Mucosa of rectum (tissue), 2 donors: ENCODE data around the gene TAF8.
A peak's percentile ranks its signal among the peaks of the same experiment; 100 is the strongest.
"Not testable (repeated sequence)": the region's sequence is repeated elsewhere in the genome, so short reads cannot be mapped to it uniquely, and the experiment has no call there.

ENCODE experiments used
- H3K27ac ChIP-seq, 2 donors: one replicate each; pipeline ENCODE4 v1.7.0; 2013; ENCODE audit warnings: inconsistent platforms in 2 of 2, low read depth in 2 of 2, low read length in 2 of 2
- H3K27me3 ChIP-seq, 2 donors: one replicate each; pipeline ENCODE4 v1.7.0; 2013; ENCODE audit warnings: low read length in 2 of 2; ENCODE audit not compliant: control insufficient read depth in 2 of 2, insufficient read depth in 2 of 2
- H3K36me3 ChIP-seq, 2 donors: one replicate each; pipeline ENCODE4 v1.7.0; 2013; ENCODE audit warnings: low read length in 2 of 2; ENCODE audit not compliant: control insufficient read depth in 2 of 2, insufficient read depth in 2 of 2
- H3K4me1 ChIP-seq, 2 donors: one replicate each; pipeline ENCODE4 v1.7.0; 2013; ENCODE audit warnings: low read length in 2 of 2, mild to moderate bottlenecking in 1 of 2; ENCODE audit not compliant: control insufficient read depth in 2 of 2, insufficient read depth in 2 of 2
- H3K4me3 ChIP-seq, 2 donors: one replicate each; pipeline ENCODE4 v1.7.0; 2013; ENCODE audit warnings: low read length in 2 of 2
- H3K9ac ChIP-seq, 2 donors: one replicate each; pipeline ENCODE4 v1.7.0; 2013; ENCODE audit warnings: low read length in 2 of 2, low read depth in 1 of 2, mild to moderate bottlenecking in 1 of 2
- H3K9me3 ChIP-seq, 2 donors: one replicate each; pipeline ENCODE4 v1.7.0; 2013; ENCODE audit warnings: low read length in 2 of 2; ENCODE audit not compliant: control insufficient read depth in 2 of 2
- donor health status: healthy.
- donor health status: Normal muscosa, but diverticular disease.

Gene TAF8, protein sequence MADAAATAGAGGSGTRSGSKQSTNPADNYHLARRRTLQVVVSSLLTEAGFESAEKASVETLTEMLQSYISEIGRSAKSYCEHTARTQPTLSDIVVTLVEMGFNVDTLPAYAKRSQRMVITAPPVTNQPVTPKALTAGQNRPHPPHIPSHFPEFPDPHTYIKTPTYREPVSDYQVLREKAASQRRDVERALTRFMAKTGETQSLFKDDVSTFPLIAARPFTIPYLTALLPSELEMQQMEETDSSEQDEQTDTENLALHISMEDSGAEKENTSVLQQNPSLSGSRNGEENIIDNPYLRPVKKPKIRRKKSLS

DNA sequence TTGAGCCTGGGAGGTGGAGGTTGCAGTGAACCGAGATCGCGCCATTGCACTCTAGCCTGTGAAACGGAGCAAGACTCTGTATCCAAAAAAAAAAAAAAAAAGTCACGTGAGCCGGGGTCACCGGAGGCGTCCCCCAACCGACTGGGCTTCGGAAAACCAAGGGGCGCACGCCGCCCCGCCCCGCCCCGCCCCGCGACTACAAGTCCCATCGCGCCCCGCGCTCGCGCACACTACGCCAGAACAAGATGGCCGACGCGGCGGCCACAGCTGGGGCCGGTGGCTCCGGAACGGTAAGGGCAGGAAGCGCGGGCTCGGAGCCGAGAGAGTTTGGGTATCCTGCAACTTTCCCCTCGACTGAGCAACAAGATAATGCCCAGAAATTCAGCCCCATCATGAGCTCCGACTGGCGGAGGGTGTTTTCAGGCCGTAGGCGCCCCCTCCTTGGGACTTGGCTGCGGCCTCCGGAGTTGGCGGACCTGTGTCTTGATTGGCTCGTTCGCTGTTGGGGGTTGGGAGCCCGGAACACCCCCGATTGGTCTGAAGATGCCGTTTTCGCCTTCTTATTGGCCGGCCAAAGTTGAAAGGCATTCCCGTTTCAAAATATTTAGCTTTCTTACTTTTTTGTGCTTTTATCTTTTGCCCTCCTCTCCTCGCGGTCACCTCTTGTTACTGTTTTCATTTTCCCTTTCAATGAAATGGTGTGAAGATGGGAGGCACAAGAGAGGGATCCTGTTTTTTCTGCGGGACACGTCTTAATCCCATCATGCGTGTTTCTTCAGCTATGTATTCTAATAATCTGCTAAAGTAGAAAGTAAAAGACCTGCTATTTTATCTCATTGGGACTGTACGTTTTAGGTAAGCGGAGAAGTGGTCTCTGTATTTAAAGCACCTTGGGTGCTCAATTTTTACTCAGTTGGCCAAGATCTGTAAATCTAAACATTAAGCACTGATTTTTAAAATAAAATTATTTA, at the start of gene TAF8:
TSS of gene TAF8 (plus strand) at position 228 of the 971 bp plus-strand sequence. CDS start at position 246, 18 bp downstream.
- H3K4me3 ChIP-seq = peak within 1 kb of the TSS; percentile 93 to 97
- peak within 1 kb of the TSS; percentile 91 to 93 for H3K27ac ChIP-seq
- no peaks in the 10 kb centered on the region for H3K27me3 ChIP-seq
- peaks cover 30 to 35% of the 10 kb centered on the region in 2 donors for H3K4me1 ChIP-seq
- H3K9ac ChIP-seq = peak within 1 kb of the TSS; percentile 85 to 93
- H3K9me3 ChIP-seq = no peaks in the 10 kb centered on the region
- H3K36me3 ChIP-seq = peaks cover 7 to 14% of the 10 kb centered on the region in 2 donors

DNA sequence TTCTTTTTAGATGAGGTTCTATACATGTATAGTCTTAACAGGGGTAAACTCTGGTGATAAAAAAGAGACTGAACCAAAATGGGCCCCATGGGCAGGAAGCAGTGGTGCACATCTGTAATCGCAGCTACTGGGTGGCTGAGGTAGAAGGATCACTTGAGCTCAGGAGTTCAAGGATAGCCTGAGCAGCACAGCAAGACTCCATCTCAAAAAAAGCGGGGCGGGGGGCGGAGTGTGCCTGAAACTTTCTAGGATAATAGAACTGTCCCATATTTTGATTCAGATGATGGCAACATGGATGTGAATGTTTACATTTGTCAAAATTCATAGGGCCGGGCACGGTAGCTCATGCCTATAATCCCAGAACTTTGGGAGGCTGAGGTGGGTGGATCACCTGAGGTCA, 48.8 kb upstream of the TAF8 start:
- Histone ChIP-seq H3K36me3 (no peaks in the 10 kb centered on the region), H3K4me3 (no peak overlapping the region), H3K27me3 (no peaks in the 10 kb centered on the region), H3K27ac (no peak overlapping the region), H3K4me1 (peaks cover 0 to 3% of the 10 kb centered on the region in 2 donors), H3K9me3 (no peaks in the 10 kb centered on the region), H3K9ac (no peak overlapping the region)

DNA sequence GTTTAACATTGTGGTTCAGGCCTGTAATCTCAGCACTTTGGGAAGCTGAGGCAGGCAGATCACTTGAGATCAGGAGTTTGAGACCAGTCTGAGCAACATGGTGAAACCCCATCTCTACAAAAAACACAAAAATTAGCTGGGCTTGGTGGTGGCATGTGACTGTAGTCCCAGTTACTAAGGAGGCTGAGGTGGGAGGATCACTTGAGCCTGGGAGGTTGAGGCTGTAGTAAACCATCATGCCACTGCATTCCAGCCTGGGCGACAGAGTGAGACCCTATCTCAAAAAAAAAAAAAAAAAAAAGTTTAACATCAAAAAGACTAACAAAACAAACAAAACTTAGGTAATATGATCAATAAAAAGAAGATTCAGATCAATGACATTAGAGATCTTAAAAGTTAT, 46.7 kb upstream of the TAF8 start:
- H3K27me3 ChIP-seq, H3K4me1 ChIP-seq, H3K9ac ChIP-seq, H3K9me3 ChIP-seq, H3K36me3 ChIP-seq, H3K4me3 ChIP-seq, H3K27ac ChIP-seq: not testable (repeated sequence)

DNA sequence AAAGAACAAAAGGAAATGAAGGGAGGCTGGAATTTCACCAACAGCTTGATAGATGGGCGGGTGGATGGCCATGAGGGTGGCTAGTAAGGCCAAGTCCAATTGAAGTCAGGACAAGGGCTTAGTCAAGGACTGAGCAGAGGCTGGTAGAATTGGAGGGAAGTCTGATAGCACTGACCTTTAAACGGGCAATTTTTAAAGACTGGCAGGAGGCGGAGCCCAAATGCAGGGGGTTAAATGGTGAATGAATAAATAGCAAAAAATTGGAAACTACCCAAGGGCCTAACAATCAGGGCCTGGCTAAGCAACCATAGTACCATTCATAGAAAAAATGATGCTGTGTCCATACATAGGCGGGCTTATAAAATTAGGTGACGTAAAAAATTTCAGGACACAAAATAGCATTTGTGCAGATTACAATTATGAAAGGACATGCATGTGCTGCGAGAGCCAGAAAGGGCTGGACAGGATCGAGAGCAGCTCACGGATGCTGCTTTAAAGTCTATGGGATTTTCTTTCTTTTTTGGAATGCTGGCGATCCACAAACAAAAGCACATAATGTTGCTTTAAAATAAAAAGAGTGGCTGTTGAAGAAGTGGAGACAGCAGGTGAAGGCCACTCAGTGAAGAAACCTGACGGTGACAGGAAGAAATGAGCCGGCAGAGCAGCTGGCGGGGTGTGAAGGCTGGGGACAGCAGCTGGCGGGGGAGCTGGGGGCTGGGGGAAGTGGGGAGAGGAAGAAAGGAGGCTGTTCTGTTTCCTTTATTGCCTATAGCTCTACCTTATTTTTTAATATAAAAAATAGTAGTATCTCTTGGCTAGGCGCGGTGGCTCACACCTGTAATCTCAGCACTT, 42.8 kb upstream of the TAF8 start:
- Histone ChIP-seq H3K9ac (no peak overlapping the region), H3K4me1 (peaks cover 0 to 7% of the 10 kb centered on the region in 2 donors), H3K27me3 (no peaks in the 10 kb centered on the region), H3K36me3 (no peaks in the 10 kb centered on the region), H3K9me3 (no peaks in the 10 kb centered on the region), H3K27ac (no peak overlapping the region), H3K4me3 (no peak overlapping the region)

DNA sequence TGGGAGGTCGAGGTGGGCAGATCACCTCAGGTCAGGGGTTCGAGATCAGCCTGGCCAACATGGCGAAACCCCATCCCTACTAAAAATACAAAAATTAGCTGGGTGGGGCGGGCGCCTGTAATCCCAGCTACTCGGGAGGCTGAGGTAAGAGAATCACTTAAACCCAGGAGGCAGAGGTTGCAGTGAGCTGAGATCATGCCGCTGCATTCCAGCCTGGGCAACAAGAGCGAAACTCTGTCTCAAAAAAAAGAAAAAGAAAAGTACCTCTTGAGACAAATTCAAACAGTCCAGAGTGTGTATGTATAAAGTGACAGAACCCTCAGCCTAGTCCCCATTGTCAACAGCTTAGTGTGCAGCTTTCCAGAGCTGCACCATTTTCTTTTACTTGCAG, 42.2 kb upstream of the TAF8 start:
- H3K27me3 ChIP-seq, H3K4me3 ChIP-seq, H3K36me3 ChIP-seq, H3K9me3 ChIP-seq, H3K27ac ChIP-seq, H3K9ac ChIP-seq, H3K4me1 ChIP-seq: not testable (repeated sequence)

DNA sequence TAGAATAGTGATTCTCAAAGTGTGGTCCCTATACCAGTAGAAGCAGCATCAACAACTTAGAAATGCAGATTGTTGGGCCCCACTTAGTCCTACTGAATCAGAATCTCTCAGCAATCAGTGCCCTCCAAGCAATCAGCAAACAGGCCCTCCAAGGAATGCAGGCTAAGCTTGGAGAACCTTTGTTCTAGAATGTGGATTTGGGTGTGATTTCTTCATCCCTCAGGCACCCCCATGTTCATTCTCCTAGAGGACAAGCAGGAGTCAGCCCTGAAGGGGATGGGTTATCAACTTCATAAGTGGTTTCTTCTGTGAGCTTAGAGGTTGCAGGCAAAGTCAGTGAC, 40.5 kb upstream of the TAF8 start:
- no peaks in the 10 kb centered on the region for H3K9me3 ChIP-seq
- H3K36me3 ChIP-seq = no peaks in the 10 kb centered on the region
- H3K27ac ChIP-seq = no peak overlapping the region
- no peak overlapping the region for H3K4me3 ChIP-seq
- no peak overlapping the region for H3K9ac ChIP-seq
- H3K27me3 ChIP-seq = no peaks in the 10 kb centered on the region
- H3K4me1 ChIP-seq = peaks cover 0 to 7% of the 10 kb centered on the region in 2 donors

DNA sequence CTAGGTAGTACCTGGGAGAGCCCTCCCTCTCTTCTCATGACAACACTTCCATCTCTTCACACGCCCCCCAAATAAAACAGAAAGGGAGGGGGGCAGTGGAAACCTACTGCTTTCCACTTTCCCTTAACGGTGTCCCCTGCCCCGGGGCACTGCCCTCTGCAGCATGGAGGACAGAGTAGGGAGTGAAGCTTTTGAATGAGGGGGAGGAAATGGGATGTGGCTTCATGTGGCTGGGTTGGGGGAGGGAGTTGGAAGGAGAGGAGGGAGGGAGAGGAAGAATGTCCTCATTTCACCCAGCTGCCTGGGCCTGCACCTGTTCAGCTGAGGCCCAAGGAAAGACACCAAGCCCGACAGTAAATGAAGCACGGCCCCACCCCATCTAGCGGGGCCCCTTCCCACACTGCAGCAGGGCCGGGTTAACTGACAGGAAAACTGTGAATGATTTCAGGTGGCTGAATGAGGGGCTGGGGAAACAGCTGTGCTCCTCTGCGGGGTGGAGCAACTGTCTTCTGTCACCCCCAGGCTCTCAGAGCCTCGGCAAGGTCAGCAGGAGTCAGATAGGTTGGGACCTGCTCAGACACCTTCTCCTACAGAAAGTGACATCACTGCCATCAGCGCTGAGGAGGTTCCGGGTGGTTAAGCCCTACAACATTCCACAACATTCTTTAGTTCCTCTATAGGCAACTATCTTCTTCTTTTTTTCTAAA, 40.0 kb upstream of the TAF8 start:
- Histone ChIP-seq H3K27ac (peak overlapping the region in 1 of 2 donors; percentile 32), H3K4me1 (peaks cover 0 to 7% of the 10 kb centered on the region in 2 donors), H3K4me3 (no peak overlapping the region), H3K9me3 (no peaks in the 10 kb centered on the region), H3K9ac (no peak overlapping the region), H3K36me3 (no peaks in the 10 kb centered on the region), H3K27me3 (no peaks in the 10 kb centered on the region)

DNA sequence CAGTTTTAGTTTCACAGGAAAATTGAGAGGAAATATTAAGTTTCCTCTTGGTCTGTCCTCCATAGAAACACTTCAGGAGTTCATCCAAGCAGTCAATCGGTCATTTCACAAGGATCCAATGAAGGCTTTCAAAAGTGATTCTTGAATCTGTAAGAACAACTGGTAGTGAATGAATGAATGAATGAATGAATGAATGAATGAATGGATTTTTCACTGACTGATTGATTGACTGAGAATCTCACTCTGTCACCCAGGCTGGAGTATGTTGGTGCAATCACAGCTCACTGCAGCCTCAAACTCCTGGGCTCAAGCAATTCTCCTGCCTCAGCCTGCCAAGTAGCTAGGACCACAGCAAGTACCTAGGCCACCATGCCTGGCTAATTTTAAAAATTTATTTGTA, 39.4 kb upstream of the TAF8 start:
- no peak overlapping the region for H3K27ac ChIP-seq
- no peaks in the 10 kb centered on the region for H3K36me3 ChIP-seq
- H3K9ac ChIP-seq = no peak overlapping the region
- no peak overlapping the region for H3K4me3 ChIP-seq
- no peaks in the 10 kb centered on the region for H3K9me3 ChIP-seq
- peaks cover 0 to 7% of the 10 kb centered on the region in 2 donors for H3K4me1 ChIP-seq
- H3K27me3 ChIP-seq = no peaks in the 10 kb centered on the region

DNA sequence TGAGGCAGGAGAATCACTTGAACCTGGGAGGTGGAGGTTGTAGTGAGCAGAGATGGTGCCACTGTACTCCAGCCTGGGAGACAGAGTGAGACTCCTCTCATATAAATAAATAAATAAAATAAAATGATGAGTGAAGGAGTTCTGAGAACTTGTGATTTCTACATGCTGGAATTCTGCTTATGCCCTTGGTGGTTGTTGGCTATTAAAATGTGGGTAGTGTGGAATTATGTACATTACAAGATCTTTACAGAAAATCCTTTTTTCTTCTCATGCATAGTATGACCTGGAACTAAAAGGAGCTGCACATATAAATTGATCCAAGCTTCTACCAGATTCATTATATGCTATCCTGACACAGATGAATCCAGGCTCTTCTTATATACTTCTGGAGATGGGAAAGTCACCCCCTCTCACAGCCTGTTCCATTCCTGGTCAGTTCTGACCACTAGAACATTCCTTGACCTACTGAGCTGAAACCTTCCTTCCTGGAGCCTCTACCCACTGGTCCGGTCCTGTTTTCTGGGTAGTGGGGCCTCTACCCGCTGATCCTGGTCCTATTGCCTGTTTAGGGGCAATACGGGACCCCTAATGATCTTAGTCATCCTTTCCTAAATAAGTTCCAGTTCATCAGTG, 37.7 kb upstream of the TAF8 start:
- H3K27ac ChIP-seq = no peak overlapping the region
- peaks cover 0 to 7% of the 10 kb centered on the region in 2 donors for H3K4me1 ChIP-seq
- no peaks in the 10 kb centered on the region for H3K36me3 ChIP-seq
- no peak overlapping the region for H3K9ac ChIP-seq
- no peaks in the 10 kb centered on the region for H3K27me3 ChIP-seq
- H3K9me3 ChIP-seq = no peaks in the 10 kb centered on the region
- no peak overlapping the region for H3K4me3 ChIP-seq
